ENCODE data around the gene PTPRM. TPM values are rescaled to one million over a fixed set of nuclear protein-coding genes. Genes with fewer than 3 reads are reported as not detected.

The PTPRM gene
- total and polyA plus RNA-seq, 4 donors = 118 to 160 (median 122) TPM

DNA sequence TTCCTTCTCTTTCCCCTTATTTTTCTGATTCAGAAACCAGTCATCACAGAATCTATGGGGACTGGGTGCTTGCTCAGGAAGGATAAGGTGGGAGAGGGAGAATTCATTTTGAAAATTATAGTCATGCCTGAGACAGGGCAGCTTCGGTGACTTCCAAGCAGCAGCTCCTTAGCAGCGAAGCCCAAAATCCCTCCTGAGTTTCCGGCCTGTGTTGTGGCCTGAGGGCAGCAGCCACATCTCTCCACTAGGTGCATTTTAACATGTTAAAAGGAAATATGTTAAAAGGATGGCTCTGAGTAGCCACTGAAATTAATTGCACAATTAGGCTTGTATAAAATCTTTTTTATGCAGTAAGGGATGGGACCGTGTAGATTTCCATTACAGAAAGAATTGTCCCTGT, 835.1 kb downstream of the PTPRM start:
- Histone ChIP-seq H3K4me1 (ENCODE audit: control insufficient read depth, insufficient read depth, low read length) (no peaks in the 10 kb centered on the region), H3K4me3 (ENCODE audit: low read depth, low read length) (no peak overlapping the region), H3K9me3 (ENCODE audit: control insufficient read depth, insufficient read depth, low read length) (no peaks in the 10 kb centered on the region), H3K27me3 (ENCODE audit: control insufficient read depth, insufficient read depth, low read length) (no peaks in the 10 kb centered on the region), H3K36me3 (ENCODE audit: control insufficient read depth, insufficient read depth, low read length) (peaks cover 35% of the 10 kb centered on the region), H3K27ac (ENCODE audit: low read depth, low read length) (no peak overlapping the region)
- no peak for DNase-seq (ENCODE audit: low read depth in 4 of 6, low spot score in 6 of 6)
- WGBS (ENCODE audit: insufficient coverage) = 60% methylated on average over 1 of the region's 4 CpGs

DNA sequence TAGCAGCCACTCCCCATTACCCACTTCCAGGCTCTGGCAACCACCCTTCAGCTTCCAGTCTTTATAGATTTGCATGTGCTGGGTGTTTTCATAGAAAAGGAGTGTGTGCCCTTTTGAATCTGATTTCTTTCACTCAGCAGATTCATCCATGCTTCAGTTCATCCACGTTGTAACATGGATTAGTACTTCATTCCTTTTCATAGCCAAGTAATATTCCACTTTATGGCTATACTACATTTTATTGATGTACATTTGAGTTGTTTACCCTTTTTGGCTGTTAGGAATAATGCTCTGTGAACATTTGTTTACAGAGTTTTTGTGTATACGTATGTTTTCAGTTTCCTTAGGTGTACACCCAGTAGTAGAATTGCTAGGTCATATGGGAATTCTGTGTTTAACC, 836.6 kb downstream of the PTPRM start:
- DNase-seq (ENCODE audit: low read depth in 4 of 6, low spot score in 6 of 6) = no peak
- no peak overlapping the region for H3K4me3 ChIP-seq (ENCODE audit: low read depth, low read length)
- no peaks in the 10 kb centered on the region for H3K27me3 ChIP-seq (ENCODE audit: control insufficient read depth, insufficient read depth, low read length)
- no peak overlapping the region for H3K27ac ChIP-seq (ENCODE audit: low read depth, low read length)
- 100% methylated on average over 1 of the region's 2 CpGs for WGBS (ENCODE audit: insufficient coverage)
- peaks cover 41% of the 10 kb centered on the region for H3K36me3 ChIP-seq (ENCODE audit: control insufficient read depth, insufficient read depth, low read length)
- no peaks in the 10 kb centered on the region for H3K4me1 ChIP-seq (ENCODE audit: control insufficient read depth, insufficient read depth, low read length)
- H3K9me3 ChIP-seq (ENCODE audit: control insufficient read depth, insufficient read depth, low read length) = no peaks in the 10 kb centered on the region

DNA sequence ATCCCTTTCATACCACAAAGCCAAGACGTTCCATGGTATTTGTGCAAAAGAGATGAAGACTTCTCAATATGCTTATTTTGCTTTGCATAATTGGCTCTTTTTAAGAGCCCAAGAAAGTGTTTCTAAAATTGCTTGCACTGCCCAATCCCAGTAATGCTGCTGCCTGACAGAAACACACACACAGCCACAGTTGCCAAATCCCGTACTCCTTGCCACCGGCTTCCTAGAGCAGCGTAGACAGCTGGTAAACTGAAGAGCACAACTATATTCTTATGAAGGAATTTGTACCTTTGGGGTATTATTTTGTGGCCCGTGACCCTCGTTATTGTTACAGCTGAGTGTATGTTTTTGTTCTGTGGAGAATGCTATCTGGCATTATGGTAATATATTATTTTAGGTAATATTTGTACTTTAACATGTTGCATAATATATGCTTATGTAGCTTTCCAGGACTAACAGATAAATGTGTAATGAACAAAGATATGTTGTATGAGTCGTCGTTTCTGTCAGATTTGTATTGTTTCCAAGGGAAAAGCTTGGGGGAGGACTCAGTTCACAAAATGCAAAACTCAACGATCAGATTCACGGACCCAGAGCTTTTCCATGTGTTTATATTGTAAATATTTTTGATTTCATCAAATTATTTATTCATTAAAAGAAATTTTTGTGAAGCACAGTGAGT, 839.2 kb downstream of the PTPRM start:
- H3K4me3 ChIP-seq (ENCODE audit: low read depth, low read length) = no peak overlapping the region
- no peaks in the 10 kb centered on the region for H3K27me3 ChIP-seq (ENCODE audit: control insufficient read depth, insufficient read depth, low read length)

DNA sequence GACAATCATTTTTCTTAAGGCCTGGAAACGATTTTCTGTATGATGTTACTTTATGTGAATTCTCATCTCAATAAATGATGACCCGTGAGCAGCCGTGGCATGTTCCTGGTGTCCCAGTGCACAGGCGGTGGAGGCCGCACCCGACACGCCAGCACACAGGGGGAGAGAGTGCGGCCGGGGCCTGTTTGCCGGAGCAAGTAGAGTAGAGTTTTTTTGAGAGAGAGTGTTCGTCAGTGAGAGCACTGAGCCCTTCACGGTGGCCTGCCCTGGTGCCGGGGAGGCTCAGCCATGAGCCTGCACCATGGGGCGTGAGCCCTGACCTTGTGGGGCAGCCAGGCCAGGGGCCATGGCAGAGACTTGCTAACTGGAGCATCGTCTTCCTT, 839.7 kb downstream of the PTPRM start:
- H3K4me1 ChIP-seq (ENCODE audit: control insufficient read depth, insufficient read depth, low read length) = no peaks in the 10 kb centered on the region
- 96% methylated on average over 14 of the region's 15 CpGs for WGBS (ENCODE audit: insufficient coverage)
- no peak for DNase-seq (ENCODE audit: low read depth in 4 of 6, low spot score in 6 of 6)

More for the DNA sequence above, 839.2 kb downstream of the PTPRM start:
- Histone ChIP-seq H3K9me3 (ENCODE audit: control insufficient read depth, insufficient read depth, low read length) (no peaks in the 10 kb centered on the region), H3K4me1 (ENCODE audit: control insufficient read depth, insufficient read depth, low read length) (no peaks in the 10 kb centered on the region), H3K27ac (ENCODE audit: low read depth, low read length) (no peak overlapping the region), H3K36me3 (ENCODE audit: control insufficient read depth, insufficient read depth, low read length) (peaks cover 32% of the 10 kb centered on the region)
- 100% methylated on average over 1 of the region's 10 CpGs for WGBS (ENCODE audit: insufficient coverage)
- DNase-seq (ENCODE audit: low read depth in 4 of 6, low spot score in 6 of 6) = peak in 1 of 6 donors; percentile 61

DNA sequence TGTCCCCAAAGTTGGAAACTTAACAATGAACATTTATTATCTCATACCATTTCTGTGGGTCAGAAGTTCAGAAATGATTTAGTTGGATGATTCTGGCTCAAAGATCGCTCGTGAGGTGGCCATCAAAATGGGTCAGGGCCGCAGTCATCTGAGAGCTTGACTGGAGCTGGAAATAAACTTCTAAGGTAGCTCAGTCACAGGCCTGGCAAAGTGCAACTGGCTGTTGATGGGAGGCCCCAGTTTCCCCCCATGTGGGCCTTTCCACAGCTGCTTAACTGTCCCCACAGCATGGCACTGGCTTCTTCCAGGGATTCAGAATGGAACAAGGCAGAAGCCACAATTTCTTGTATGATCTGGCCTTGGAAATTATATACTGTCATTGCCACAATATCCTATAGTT, 842.0 kb downstream of the PTPRM start:
- Histone ChIP-seq H3K4me1 (ENCODE audit: control insufficient read depth, insufficient read depth, low read length) (no peaks in the 10 kb centered on the region), H3K27ac (ENCODE audit: low read depth, low read length) (no peak overlapping the region), H3K27me3 (ENCODE audit: control insufficient read depth, insufficient read depth, low read length) (no peaks in the 10 kb centered on the region), H3K36me3 (ENCODE audit: control insufficient read depth, insufficient read depth, low read length) (peaks cover 27% of the 10 kb centered on the region), H3K9me3 (ENCODE audit: control insufficient read depth, insufficient read depth, low read length) (peaks cover 3% of the 10 kb centered on the region), H3K4me3 (ENCODE audit: low read depth, low read length) (no peak overlapping the region)
- 96% methylated on average over 3 of the region's 3 CpGs for WGBS (ENCODE audit: insufficient coverage)
- DNase-seq (ENCODE audit: low read depth in 4 of 6, low spot score in 6 of 6) = no peak

More for the DNA sequence above, 839.7 kb downstream of the PTPRM start:
- Histone ChIP-seq H3K9me3 (ENCODE audit: control insufficient read depth, insufficient read depth, low read length) (peaks cover 2% of the 10 kb centered on the region), H3K36me3 (ENCODE audit: control insufficient read depth, insufficient read depth, low read length) (peaks cover 27% of the 10 kb centered on the region), H3K27me3 (ENCODE audit: control insufficient read depth, insufficient read depth, low read length) (no peaks in the 10 kb centered on the region), H3K27ac (ENCODE audit: low read depth, low read length) (no peak overlapping the region), H3K4me3 (ENCODE audit: low read depth, low read length) (no peak overlapping the region)

DNA sequence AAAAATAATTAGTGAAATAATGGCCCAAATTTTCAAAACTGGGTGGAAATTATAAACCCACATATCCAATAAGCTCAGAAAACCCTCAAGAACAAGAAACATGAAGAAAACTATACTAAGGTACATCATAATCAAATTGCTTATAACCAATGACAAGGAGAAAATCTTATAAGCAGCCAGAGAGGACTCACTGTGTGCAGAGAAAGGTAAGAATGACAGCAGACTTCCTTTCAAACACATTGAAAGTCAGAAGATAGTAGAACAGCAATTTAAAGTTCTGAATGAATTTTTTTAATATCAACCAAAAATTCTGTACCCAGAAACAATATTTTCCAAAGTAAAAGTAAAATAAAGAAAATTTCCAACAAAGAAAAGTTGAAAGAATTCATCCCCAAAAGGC, 844.4 kb downstream of the PTPRM start:
- Histone ChIP-seq H3K27ac (ENCODE audit: low read depth, low read length) (no peak overlapping the region), H3K9me3 (ENCODE audit: control insufficient read depth, insufficient read depth, low read length) (peaks cover 3% of the 10 kb centered on the region), H3K36me3 (ENCODE audit: control insufficient read depth, insufficient read depth, low read length) (peaks cover 24% of the 10 kb centered on the region), H3K4me1 (ENCODE audit: control insufficient read depth, insufficient read depth, low read length) (no peaks in the 10 kb centered on the region), H3K27me3 (ENCODE audit: control insufficient read depth, insufficient read depth, low read length) (no peaks in the 10 kb centered on the region), H3K4me3 (ENCODE audit: low read depth, low read length) (no peak overlapping the region)
- no peak for DNase-seq (ENCODE audit: low read depth in 4 of 6, low spot score in 6 of 6)

DNA sequence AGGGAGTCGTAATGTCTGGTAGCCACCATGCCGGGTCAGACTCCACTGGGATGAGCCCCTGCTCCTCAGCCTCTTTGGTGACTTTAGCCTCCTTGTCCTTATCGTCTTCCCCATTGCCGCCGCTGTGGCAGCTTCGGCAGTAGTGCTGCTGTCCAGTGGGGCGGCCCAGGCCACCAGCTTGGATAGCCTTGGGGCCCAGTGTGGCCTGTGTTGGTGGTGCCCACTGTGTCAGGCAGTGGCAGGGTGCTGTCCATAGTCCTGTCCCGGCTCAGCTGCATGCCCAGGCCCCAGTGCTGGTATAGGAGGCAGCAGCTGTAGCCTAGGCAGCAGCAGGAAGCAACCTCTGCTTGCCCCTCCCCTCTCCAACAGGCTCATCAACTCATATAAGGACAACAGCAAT, 845.0 kb downstream of the PTPRM start:
- H3K4me3 ChIP-seq (ENCODE audit: low read depth, low read length) = no peak overlapping the region
- peaks cover 20% of the 10 kb centered on the region for H3K36me3 ChIP-seq (ENCODE audit: control insufficient read depth, insufficient read depth, low read length)
- no peaks in the 10 kb centered on the region for H3K27me3 ChIP-seq (ENCODE audit: control insufficient read depth, insufficient read depth, low read length)
- WGBS (ENCODE audit: insufficient coverage) = 99% methylated on average over 8 of the region's 8 CpGs
- no peaks in the 10 kb centered on the region for H3K4me1 ChIP-seq (ENCODE audit: control insufficient read depth, insufficient read depth, low read length)
- no peak for DNase-seq (ENCODE audit: low read depth in 4 of 6, low spot score in 6 of 6)
- no peak overlapping the region for H3K27ac ChIP-seq (ENCODE audit: low read depth, low read length)
- peaks cover 3% of the 10 kb centered on the region for H3K9me3 ChIP-seq (ENCODE audit: control insufficient read depth, insufficient read depth, low read length)

DNA sequence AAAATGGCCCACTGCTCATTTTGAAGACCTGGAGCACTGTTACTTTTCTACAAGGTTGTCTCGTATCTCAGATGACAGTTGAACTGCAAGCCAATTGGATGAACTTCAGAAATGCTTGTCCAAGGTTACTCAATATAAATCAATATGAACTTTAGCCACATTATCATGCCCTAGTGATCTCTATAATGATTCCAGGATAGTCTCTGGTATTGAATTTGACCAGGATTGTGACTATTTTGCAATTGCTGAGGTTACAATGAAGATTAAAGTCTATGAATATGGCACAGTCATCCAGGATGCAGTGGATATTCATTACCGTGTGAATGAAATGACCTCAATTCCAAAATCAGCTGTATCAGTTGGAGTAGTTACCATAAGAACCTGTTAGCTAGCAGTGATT, 846.1 kb downstream of the PTPRM start:
- Histone ChIP-seq H3K4me1 (ENCODE audit: control insufficient read depth, insufficient read depth, low read length) (no peaks in the 10 kb centered on the region), H3K27ac (ENCODE audit: low read depth, low read length) (no peak overlapping the region), H3K4me3 (ENCODE audit: low read depth, low read length) (no peak overlapping the region), H3K9me3 (ENCODE audit: control insufficient read depth, insufficient read depth, low read length) (peaks cover 3% of the 10 kb centered on the region), H3K27me3 (ENCODE audit: control insufficient read depth, insufficient read depth, low read length) (no peaks in the 10 kb centered on the region), H3K36me3 (ENCODE audit: control insufficient read depth, insufficient read depth, low read length) (peaks cover 9% of the 10 kb centered on the region)
- no peak for DNase-seq (ENCODE audit: low read depth in 4 of 6, low spot score in 6 of 6)
- 83% methylated on average over 1 of the region's 2 CpGs for WGBS (ENCODE audit: insufficient coverage)

DNA sequence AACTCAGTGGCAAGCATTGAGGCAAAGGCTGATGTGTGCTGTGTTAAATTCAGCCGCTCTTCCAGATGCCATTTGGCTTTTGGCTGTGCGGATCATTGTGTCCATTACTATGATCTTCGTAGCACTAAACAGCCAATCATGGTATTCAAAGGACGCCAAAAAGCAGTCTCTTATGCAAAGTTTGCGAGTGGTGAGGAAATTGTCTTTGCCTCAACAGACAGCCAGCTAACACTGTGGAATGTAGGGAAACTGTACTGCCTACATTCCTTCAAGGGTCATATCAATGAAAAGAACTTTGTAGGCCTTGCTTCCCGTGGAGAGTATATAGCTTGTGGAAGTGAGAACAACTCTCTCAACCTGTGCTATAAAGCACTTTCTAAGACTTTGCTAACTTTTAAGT, 846.6 kb downstream of the PTPRM start:
- no peaks in the 10 kb centered on the region for H3K4me1 ChIP-seq (ENCODE audit: control insufficient read depth, insufficient read depth, low read length)
- peaks cover 5% of the 10 kb centered on the region for H3K36me3 ChIP-seq (ENCODE audit: control insufficient read depth, insufficient read depth, low read length)
- no peak for DNase-seq (ENCODE audit: low read depth in 4 of 6, low spot score in 6 of 6)
- no peak overlapping the region for H3K27ac ChIP-seq (ENCODE audit: low read depth, low read length)
- H3K4me3 ChIP-seq (ENCODE audit: low read depth, low read length) = no peak overlapping the region
- H3K9me3 ChIP-seq (ENCODE audit: control insufficient read depth, insufficient read depth, low read length) = peaks cover 3% of the 10 kb centered on the region
- WGBS (ENCODE audit: insufficient coverage) = 100% methylated on average over 4 of the region's 6 CpGs
- no peaks in the 10 kb centered on the region for H3K27me3 ChIP-seq (ENCODE audit: control insufficient read depth, insufficient read depth, low read length)

DNA sequence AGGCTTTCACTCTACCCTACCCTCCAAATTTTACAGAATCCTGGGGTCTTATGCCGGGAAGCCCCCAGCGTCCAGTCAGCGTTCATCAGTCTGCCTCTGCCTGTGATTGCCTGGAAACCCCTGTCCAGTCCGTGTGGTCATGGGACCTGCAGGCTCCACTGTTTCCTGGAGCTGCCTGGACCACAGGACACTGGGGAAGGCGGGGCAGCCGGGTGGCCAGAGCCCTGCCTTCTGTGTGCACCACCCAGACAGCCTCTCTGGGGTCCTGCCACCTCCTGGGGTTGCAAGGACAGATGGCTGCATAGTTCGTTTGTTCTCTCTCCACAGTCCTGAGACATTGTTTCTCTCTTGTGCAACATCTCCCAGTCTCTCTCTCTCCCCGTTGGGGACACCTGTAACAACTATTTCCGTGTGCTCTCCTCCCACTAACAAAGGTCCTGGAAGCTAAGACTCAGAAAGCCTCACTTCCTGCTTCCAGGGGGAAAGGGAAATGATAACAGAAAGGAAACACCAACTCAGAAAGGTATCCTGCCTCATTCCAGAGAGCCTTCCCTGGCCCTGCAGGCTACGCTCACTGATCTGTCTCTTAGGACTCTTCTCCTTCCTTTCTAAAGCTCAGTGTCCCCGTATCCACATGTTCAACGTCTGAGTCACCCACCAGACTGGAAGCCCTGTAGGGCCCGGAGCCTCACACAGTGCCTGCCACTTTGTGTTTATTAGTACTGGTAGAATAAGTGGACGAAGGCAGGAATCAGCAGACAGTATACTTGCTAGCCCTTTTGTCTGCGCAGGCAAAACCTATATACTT, 849.3 kb downstream of the PTPRM start:
- no peak overlapping the region for H3K27ac ChIP-seq (ENCODE audit: low read depth, low read length)
- no peak for DNase-seq (ENCODE audit: low read depth in 4 of 6, low spot score in 6 of 6)

More for the DNA sequence above, 849.3 kb downstream of the PTPRM start:
- Histone ChIP-seq H3K4me1 (ENCODE audit: control insufficient read depth, insufficient read depth, low read length) (no peaks in the 10 kb centered on the region), H3K36me3 (ENCODE audit: control insufficient read depth, insufficient read depth, low read length) (no peaks in the 10 kb centered on the region), H3K27me3 (ENCODE audit: control insufficient read depth, insufficient read depth, low read length) (no peaks in the 10 kb centered on the region), H3K4me3 (ENCODE audit: low read depth, low read length) (no peak overlapping the region), H3K9me3 (ENCODE audit: control insufficient read depth, insufficient read depth, low read length) (peaks cover 3% of the 10 kb centered on the region)
- 82% methylated on average over 10 of the region's 15 CpGs for WGBS (ENCODE audit: insufficient coverage)

Data from spinal cord (tissue), 10 donors.